SH-SY5Y (cell line): Measurements from ENCODE around the gene YPEL2.

Experiments
- GATA2 ChIP-seq: IDR thresholded peaks from 2 replicates; pipeline ENCODE4 v1.6.1; 2011; ENCODE audit warnings: mild to moderate bottlenecking, low read depth, low read length
- GATA3 ChIP-seq: IDR thresholded peaks from 2 replicates; pipeline ENCODE4 v1.6.1; 2011; ENCODE audit warnings: low read depth, mild to moderate bottlenecking, low read length, moderate library complexity

- no peak for TF ChIP-seq GATA3
- TF ChIP-seq GATA2: peak; percentile 49; the same call in 1 of the 2 replicates
These were observed 29.9 kb downstream of the YPEL2 start for GRCh38 chr17:59361386-59361785.
